GM12865 (cell line): Measurements from ENCODE around the gene ADK.
A peak's percentile ranks its signal among the peaks of the same experiment; 100 is the strongest.

Experiments used
- DNase-seq: peaks from one replicate; pipeline ENCODE4 v3.0.0; 2010; ENCODE audit warnings: low read depth
- H3K4me3 ChIP-seq: 2 replicates; pipeline ENCODE4 v1.5.1; 2011; ENCODE audit warnings: mild to moderate bottlenecking, low read depth, low read length, control low read depth
- CTCF ChIP-seq: IDR thresholded peaks from 2 replicates; pipeline ENCODE4 v1.5.1; 2011; ENCODE audit warnings: low read length, control low read depth, low read depth, inconsistent platforms; ENCODE audit not compliant: insufficient read depth; ENCODE audit errors: missing control alignments

ADK gene

GRCh38 chr10:74167443-74167842 is 16.4 kb downstream of the ADK start:
- H3K4me3 ChIP-seq: no peak overlapping the region
- DNase-seq: no peak
- TF ChIP-seq CTCF: no peak

- no peak for TF ChIP-seq CTCF
- DNase-seq: no peak
- H3K4me3 ChIP-seq: no peak overlapping the region
Observed at GRCh38 chr10:74171625-74172024, 20.6 kb downstream of the ADK start.

DNA sequence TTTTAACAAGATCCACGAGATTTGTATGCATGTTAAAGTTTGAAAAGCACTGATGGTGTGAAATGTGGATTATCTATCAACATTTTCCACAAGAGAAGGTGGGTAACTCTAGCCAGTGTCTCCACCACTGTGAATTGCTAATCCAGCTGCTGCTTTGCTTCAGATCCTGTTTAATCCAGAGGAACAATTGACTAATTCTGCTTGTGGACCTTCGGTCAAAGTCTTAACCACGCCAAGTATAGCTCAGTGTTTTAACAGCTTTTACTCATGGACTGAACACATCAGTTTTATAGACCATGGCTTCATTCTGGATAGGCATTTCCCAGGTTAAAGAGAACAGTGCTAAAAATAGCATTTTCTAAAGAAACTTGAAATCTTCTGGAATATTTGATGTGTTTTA is 23.5 kb downstream of the ADK start:
- TF ChIP-seq CTCF: no peak
- H3K4me3 ChIP-seq: no peak overlapping the region
- no peak for DNase-seq

DNA sequence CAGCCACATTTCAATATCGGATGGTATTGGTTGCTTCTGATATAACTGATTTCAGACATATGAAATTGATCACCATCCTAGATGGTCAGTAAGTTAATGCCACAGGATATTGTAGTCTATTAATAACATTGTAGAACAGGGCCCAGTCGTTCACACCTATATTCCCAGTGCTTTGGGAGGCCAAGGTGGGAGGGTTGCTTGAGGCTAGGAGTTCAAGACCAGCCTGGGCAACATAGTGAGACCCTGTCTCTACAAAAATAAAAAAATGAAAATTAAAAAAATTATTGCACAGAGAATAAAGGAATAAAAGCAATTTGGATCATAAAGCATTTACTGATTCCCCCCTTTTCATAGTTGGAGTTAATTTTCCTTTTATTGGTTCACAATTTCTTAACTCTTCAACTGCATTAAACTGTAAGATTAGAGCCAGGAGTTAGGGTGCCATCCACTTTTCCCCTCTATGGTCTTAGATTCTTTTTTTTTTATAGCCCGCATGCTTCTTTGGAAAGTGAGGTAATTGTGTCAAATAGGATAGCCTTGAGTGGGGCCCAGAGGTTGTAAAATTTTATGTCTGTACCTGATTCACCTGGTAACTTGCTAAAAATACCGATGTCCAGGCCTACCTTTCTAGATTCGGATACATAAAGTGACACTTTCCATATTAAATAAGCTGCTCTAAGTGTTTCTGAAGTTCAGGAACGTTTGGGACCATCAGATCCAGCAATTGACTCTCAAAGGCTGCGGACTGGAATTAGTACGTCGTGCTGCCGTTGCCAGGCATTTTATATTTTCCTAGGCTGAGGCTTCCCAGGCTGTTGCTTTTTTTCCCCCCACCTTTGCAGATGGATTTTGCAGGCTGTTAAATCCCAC is 24.7 kb downstream of the ADK start:
- peak overlapping the region; percentile 84 for H3K4me3 ChIP-seq
- no peak for TF ChIP-seq CTCF
- DNase-seq: no peak

DNA sequence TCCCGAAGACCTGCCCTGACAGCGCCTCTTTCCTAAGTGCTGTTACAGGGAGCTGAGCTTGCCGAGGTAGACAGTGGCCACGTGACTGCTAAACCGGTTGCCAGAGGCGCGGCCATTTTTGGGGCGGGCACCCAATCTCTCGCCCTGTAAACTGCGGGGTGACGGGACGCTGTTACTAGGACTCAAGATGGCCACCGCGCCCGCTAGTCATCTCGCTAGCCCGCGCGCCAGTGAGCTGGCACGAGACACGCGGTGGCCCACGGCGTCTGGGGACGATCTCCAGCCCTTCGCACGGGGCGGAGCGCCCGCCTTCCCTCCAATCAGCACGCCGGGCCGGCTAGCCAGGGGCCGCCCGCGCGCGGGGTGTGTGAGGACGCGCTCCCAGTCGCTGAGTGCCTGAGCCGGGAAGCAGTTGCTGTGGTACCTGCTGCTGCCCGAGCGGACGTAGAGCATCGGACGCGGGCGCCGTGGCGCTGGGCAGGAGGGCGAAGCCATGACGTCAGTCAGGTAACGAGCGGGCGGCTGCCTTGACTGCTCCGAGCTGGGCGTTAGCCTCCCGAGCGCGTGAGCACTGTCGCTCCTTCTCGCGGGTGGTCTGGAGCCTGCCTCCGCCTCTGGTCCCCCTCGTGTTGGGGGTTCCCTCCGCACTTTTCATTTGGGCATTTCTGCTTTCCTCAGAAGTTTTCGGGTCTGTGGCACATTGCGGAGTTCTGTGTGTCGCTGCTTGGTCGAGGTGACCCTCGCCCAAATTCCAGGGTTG is 25.5 kb downstream of the ADK start:
- H3K4me3 ChIP-seq: peak overlapping the region; percentile 84
- no peak for TF ChIP-seq CTCF
- peak; percentile 99 for DNase-seq

DNA sequence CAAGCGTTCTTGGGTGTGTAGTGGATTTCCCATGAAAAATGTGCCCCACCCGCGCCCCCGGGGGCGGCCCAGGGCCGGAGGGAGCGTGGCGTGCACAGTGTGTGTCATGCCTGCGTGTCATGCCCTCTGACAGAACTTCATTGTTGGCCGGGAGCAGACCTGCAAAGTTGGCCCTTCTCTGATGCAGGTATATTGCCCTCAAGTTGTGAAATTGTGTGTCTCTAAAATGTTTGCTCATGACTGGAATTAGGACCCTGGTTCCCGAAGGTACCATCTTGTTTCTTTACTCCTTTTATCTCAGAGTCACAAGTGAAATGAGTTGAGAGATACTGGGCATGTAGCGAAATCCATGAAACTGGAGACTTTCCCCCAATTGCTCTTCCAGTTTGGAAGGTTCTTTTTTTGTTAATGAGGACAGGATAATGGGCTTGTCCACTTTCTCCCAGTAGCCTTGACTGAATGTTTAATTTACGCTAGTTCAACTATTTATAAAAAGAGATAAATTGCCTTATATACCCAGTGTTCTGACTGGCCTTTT is 26.2 kb downstream of the ADK start:
- DNase-seq: peak; percentile 48
- no peak for TF ChIP-seq CTCF
- peak overlapping the region; percentile 84 for H3K4me3 ChIP-seq
